ENCODE results near the gene MGME1. TPM values are rescaled to one million over a fixed set of nuclear protein-coding genes. Genes with fewer than 3 reads are reported as not detected.
A peak's percentile ranks its signal among the peaks of the same experiment; 100 is the strongest.

The MGME1 gene
- total and polyA plus RNA-seq, 9 of the 15 experiments (the other 6 are each of a cell fraction or from before 2014, with no cell fraction given) = 13.4 to 45.1 (median 30.6) TPM

GRCh38 chr20:17968366-17969277, at the start of gene MGME1, which contains the start of gene SNX5 (continued):
- TF ChIP-seq RREB1 (CRISPR knock-in tag; IDR thresholded peaks at IDR 0.05) (no peak), POLR3A (IDR thresholded peaks at IDR 0.05; ENCODE audit: borderline replicate concordance, extremely low read depth, insufficient read depth, insufficient read length) (no peak), TRIM28 (IDR thresholded peaks at IDR 0.05) (no peak), MCM3 (IDR thresholded peaks at IDR 0.05) (no peak), SOX6 (IDR thresholded peaks at IDR 0.05) (no peak), TAF9B (IDR thresholded peaks at IDR 0.05; ENCODE audit: partially characterized antibody) (peak; percentile 48), OTX1 (CRISPR knock-in tag; IDR thresholded peaks at IDR 0.05) (no peak; the same call in 1 of the 2 replicates), HES1 (IDR thresholded peaks at IDR 0.05; ENCODE audit: low read depth) (no peak), BRCA1 (IDR thresholded peaks at IDR 0.05) (no peak), BRCA1 (CRISPR knock-in tag; IDR thresholded peaks at IDR 0.05) (no peak), ZNF586 (CRISPR knock-in tag; conservative IDR thresholded peaks at IDR 0.05) (no peak), FOXK2 (conservative IDR thresholded peaks at IDR 0.05 in 1 of 2, IDR thresholded peaks at IDR 0.05 in 1 of 2; ENCODE audit: low read depth in 2 of 2) (no peak; a peak in 1 of 4 replicates), RB1 (IDR thresholded peaks at IDR 0.05; ENCODE audit: low read depth) (peak; percentile 53), CEBPB (tag; IDR thresholded peaks at IDR 0.05) (no peak), RBM17 (IDR thresholded peaks at IDR 0.05; ENCODE audit: borderline replicate concordance, low read depth, low read length) (no peak), IFI16 (CRISPR knock-in tag; IDR thresholded peaks at IDR 0.05) (no peak), SMAD1 (IDR thresholded peaks at IDR 0.05; ENCODE audit: low read depth, low read length, partially characterized antibody) (peak; percentile 7), ERF (CRISPR knock-in tag; IDR thresholded peaks at IDR 0.05) (no peak), ZBTB5 (IDR thresholded peaks at IDR 0.05) (no peak), HIVEP1 (CRISPR knock-in tag; IDR thresholded peaks at IDR 0.05) (no peak)
